ENCODE measurements around the gene GSTT4. TPM values are rescaled to one million over a fixed set of nuclear protein-coding genes. Genes with fewer than 3 reads are reported as not detected.
A peak's percentile ranks its signal among the peaks of the same experiment; 100 is the strongest.

GSTT4 gene
- total RNA-seq, 2 donors from 2014 or later, result not detected

GRCh38 chr22:24016156-24016555 is 10.9 kb upstream of the GSTT4 start:
- H3K27me3 ChIP-seq (replicated peaks; ENCODE audit: insufficient read depth), result no peaks in the 10 kb centered on the region
- no peak for TF ChIP-seq CTCF (IDR thresholded peaks at IDR 0.05)
- ATAC-seq (ENCODE audit: insufficient number of reproducible peaks, low FRiP score, low read depth) (no peak), DNase-seq (ENCODE audit: low spot score) (no peak)
- H3K36me3 ChIP-seq, result no peaks in the 10 kb centered on the region
- no peaks in the 10 kb centered on the region for H3K9me3 ChIP-seq
- no peak overlapping the region for H3K4me3 ChIP-seq
- H3K27ac ChIP-seq, result no peak overlapping the region
- peaks cover 10 to 18% of the 10 kb centered on the region in 2 donors for H3K4me1 ChIP-seq (ENCODE audit: control insufficient read depth in 1 of 2, low read depth in 2 of 2)

DNA sequence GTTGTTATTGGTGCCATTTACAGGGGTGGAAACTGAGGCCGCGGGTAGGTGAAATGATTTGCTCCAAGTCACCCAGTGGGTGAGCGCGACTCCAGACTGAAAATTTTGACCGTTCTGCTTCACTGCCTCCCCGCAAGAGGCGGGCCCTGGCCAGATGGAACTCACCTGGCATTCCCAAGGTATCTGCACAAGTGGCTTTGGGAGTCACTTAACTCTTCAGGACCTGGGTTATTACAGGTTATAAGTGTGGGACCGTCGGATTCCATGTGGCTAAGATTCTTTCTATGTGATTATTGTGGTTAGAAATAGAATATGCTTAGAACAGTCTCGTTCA is 6.4 kb upstream of the GSTT4 start:
- DNase-seq (ENCODE audit: low spot score), result no peak
- no peak for TF ChIP-seq CTCF (IDR thresholded peaks at IDR 0.05)
- H3K9me3 ChIP-seq, result no peaks in the 10 kb centered on the region
- no peaks in the 10 kb centered on the region for H3K36me3 ChIP-seq
- peak overlapping the region; percentile 42 to 74 for H3K27ac ChIP-seq
- no peak for ATAC-seq (ENCODE audit: insufficient number of reproducible peaks, low FRiP score, low read depth)
- H3K4me3 ChIP-seq, result peak overlapping the region; percentile 91
- H3K27me3 ChIP-seq (replicated peaks; ENCODE audit: insufficient read depth), result no peaks in the 10 kb centered on the region
- H3K4me1 ChIP-seq (ENCODE audit: control insufficient read depth in 1 of 2, low read depth in 2 of 2), result peaks cover 10 to 18% of the 10 kb centered on the region in 2 donors

DNA sequence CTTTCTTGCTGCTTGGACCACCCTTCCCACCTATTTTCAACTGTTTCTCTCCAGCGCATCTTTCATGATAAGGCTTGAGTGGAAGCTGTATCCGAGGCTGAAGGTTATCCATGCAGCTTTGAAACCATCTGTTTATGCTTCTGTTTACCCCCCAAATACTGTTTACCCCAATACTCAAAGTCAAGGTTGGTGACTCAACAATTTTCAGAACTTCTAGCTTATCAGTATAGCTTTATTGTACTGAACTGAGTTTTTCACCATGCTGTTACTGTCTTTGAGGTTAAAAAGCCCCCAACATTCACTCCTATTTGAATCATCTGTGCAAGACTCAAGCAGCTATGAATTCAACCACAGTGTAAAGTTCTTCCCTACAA is 4.8 kb upstream of the GSTT4 start:
- no peak for ATAC-seq (ENCODE audit: insufficient number of reproducible peaks, low FRiP score, low read depth)
- no peak overlapping the region for H3K27ac ChIP-seq
- H3K4me1 ChIP-seq (ENCODE audit: control insufficient read depth in 1 of 2, low read depth in 2 of 2), result peaks cover 17 to 32% of the 10 kb centered on the region in 2 donors
- no peak for TF ChIP-seq CTCF (IDR thresholded peaks at IDR 0.05)
- no peaks in the 10 kb centered on the region for H3K36me3 ChIP-seq
- no peak overlapping the region for H3K4me3 ChIP-seq
- DNase-seq (ENCODE audit: low spot score), result no peak
- no peaks in the 10 kb centered on the region for H3K9me3 ChIP-seq
- no peaks in the 10 kb centered on the region for H3K27me3 ChIP-seq (replicated peaks; ENCODE audit: insufficient read depth)

GRCh38 chr22:24009227-24010017 is 4.2 kb upstream of the GSTT4 start:
- H3K27ac ChIP-seq, result no peak overlapping the region
- DNase-seq (ENCODE audit: low spot score), result no peak
- no peak for ATAC-seq (ENCODE audit: insufficient number of reproducible peaks, low FRiP score, low read depth)
- H3K4me1 ChIP-seq (ENCODE audit: control insufficient read depth in 1 of 2, low read depth in 2 of 2), result peaks cover 17 to 33% of the 10 kb centered on the region in 2 donors
- H3K27me3 ChIP-seq (replicated peaks; ENCODE audit: insufficient read depth), result no peaks in the 10 kb centered on the region
- H3K4me3 ChIP-seq, result no peak overlapping the region
- no peaks in the 10 kb centered on the region for H3K9me3 ChIP-seq
- H3K36me3 ChIP-seq, result no peaks in the 10 kb centered on the region
- no peak for TF ChIP-seq CTCF (IDR thresholded peaks at IDR 0.05)

DNA sequence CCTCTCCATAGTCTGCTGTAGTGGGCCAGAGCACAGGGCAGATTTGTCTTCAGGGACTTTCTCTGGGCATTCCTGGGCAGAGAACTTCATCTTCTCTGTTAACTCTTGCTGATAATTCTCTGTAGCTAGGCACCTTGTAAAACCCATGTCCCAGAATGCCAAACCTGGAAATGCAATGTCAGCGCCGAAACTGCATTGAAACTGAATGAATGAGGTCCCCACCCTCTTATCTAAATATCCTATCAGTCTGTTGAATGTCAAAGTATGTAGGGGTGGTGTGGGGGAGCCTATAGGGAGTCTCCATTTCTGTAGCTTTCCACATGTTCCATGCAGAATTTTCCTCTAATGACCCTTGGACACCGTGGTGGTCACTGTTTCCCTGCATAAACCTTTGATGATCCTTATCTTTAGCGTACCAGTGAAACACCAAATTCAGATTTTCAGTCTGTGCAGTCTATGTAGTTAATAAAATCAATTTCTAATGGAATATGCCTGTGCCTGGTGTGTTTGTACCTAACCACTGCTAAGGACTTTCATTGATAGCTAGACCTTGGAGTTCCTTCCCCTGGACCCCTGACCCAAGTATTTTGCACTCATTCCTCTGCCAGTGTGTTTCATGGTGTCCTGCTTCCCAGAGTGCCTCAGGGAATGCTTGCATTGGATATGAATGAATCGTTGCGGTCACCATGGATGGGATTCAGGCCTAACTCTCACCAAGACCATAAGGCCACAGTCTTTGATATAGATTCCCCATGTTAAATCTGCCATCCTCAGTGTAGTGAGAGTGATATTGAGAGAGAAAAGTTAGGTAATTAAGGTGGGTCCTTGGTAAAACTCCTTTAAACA is 3.4 kb upstream of the GSTT4 start:
- H3K27me3 ChIP-seq (replicated peaks; ENCODE audit: insufficient read depth), result no peaks in the 10 kb centered on the region
- no peak overlapping the region for H3K4me3 ChIP-seq
- no peaks in the 10 kb centered on the region for H3K9me3 ChIP-seq
- no peak for TF ChIP-seq CTCF (IDR thresholded peaks at IDR 0.05)
- no peak for ATAC-seq (ENCODE audit: insufficient number of reproducible peaks, low FRiP score, low read depth)
- no peak overlapping the region for H3K27ac ChIP-seq
- no peak for DNase-seq (ENCODE audit: low spot score)
- H3K36me3 ChIP-seq, result no peaks in the 10 kb centered on the region
- peaks cover 17 to 31% of the 10 kb centered on the region in 2 donors for H3K4me1 ChIP-seq (ENCODE audit: control insufficient read depth in 1 of 2, low read depth in 2 of 2)
